ENCODE results near the gene UPF3A.
"Not testable (repeated sequence)": the region's sequence is repeated elsewhere in the genome, so short reads cannot be mapped to it uniquely, and the experiment has no call there.

UPF3A gene

DNA sequence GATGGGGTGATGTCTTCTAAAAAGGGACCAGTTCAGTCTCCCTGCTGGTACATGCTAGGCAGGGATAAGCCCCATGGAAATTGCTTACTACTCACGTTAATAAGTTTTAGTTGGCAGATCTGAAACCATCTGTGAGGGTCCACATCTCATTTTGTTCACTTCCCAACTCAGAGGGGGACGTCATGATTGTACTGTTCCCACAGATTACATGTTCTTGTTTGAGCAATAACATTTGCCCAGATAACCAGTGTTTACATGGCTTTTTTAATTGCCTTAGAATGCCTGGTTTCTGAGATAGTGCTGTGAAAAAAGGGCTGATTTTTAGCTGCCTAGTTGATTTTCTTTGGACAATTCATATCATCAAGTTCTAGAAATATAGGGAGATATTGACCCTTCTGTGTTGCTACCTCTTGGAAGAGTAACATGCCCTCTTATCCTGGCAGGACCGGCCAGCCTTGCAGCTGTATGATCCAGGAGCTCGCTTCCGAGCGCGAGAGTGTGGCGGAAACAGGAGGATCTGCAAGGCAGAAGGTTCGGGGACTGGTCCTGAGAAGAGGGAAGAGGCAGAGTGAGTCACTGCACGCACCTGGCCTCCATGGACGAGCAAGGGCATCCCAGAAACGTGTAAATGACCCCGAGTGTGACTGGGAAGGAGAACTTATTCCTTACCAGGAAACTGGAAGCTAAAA is 23.1 kb downstream of the UPF3A start:
- DNase-seq (ENCODE audit: low read depth in 2 of 2), result no peak

DNA sequence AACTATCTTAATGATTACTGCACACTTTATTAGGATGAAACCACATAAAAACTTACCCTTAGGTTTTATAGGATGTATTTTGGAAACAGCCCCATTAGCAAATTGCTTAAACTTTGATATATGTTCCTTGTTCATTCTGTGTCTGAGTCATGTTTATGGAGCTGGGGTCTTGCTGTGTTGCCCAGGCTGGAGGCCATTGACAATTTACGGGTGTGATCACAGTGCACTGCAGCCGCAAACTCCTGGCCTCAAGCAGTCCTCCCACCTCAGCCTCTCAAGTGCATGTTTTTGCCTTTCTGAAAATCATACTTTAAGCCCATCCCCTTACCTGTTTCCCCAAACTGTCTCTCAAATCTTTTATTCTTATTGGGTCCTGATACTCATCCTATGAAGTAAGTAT is 27.7 kb downstream of the UPF3A start:
- DNase-seq (ENCODE audit: low read depth in 2 of 2), result no peak

DNA sequence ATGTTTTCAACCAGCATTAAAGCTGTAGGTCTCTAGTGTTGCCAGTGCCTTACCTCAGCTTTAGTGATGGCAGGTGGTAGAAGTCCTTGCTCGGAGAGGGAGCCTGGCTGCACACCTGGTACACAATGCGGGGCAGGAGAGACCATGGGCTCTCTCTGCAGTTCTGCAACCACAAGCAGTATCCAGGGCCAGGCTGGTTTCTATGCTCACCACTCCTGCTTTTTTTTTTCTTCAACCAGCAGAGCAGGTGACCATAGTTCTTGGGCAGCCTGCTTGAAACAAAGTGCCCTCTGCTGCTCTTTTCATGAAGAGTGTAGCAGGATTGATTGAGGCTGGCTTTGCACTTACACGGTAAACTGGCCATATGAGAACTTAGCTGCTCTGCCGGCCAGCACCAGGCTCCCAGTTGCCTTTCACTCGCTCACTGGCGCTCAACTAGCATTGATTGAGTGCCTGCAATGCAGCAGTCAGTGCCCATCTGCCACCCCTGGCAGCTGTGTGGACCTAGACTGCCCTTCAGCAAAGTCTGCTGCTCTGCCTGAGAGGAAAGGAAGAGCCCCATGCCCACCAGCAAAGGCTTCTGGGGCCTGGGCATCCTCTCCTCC is 28.5 kb downstream of the UPF3A start:
- DNase-seq (ENCODE audit: low read depth in 2 of 2), result no peak

DNA sequence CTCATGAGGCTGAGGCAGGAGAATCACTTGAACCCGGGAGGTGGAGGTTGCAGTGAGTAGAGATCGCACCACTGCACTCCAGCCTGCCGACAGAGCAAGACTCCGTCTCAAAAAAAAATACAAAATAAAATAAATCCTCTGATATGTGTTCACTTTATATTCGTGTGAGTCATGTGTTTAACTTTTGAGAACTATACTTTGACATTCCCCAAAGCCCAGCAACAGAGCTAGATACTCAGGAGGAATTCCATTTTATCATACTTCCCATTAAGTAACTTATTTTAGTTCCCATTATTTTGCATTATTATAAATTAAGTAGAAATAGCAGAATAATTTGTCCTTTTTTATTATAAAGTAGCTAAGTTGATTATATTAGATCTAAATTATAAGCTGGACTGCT is 29.6 kb downstream of the UPF3A start:
- no peak for DNase-seq (ENCODE audit: low read depth in 2 of 2)

DNA sequence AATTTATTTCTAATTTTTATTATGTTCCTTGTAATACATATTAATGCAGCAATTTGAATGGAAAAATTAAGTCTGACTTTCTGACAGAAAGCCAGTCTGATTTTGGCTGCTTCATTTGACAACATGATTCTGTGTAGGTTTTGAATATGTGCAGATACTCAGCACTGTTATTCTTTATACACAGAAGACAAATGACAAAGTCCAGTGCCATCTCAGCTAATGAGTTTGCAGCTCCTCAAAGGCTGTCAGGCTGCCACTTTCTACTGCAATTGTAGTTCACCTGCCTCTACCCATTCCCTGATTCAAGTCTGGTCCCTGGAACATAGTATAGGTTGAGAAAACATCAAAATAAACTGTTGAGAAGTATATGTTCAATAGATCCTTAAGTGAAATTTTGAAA is 30.0 kb downstream of the UPF3A start:
- DNase-seq (ENCODE audit: low read depth in 2 of 2), result no peak

DNA sequence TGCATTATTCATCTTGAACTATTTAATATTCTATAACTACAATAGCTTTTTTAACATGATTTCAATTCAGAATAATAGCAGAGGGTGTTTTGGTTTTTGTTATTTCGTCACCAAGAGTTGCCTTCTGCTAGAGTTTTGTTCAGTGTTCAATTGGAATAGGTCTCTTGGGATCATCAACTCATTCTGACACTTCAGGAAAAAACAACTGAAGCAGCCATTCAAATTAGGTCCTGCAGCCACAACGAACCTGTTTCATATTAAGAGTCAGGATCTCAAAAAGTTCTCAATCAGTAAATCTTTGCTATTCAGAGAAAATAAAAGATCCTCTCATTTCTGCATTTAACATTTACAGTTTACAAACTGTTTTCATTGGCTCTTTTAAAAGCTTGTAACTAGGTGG is 30.5 kb downstream of the UPF3A start:
- DNase-seq (ENCODE audit: low read depth in 2 of 2), result no peak

DNA sequence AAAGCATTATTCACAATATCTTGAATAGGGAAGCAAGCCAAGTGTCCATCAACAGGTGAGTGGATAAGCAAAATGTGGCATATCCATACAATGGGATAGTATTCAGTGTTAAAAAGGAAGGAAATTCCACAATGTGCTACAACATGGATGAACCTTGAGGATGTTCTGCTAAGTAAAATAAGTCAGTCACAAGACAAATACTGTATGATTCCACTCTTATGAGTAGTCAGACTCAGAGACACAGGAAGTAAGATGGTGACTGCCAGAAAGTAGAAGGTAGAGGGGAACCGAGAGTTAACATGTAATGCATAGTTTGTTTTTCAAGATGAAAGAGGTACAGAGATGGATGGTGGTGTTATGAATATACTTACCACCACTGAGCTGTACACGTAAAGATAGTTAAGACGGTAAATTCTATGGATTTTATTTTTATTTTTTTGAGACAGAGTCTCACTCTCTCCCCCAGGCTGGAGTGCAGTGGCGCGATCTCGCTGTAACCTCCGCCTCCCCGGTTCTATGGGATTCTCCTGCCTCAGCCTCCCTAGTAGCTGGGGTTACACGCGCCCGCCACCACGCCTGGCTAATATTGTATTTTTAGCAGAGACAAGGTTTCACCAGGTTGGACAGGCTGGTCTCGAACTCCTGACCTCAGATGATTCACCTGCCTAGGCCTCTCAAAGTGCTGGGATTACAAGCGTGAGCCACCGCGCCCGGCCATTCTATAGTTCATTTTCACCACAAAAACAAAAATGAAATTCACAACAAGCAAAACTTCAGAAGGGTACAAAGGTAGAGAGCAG is 31.9 kb downstream of the UPF3A start:
- DNase-seq (ENCODE audit: low read depth in 2 of 2), result no peak

DNA sequence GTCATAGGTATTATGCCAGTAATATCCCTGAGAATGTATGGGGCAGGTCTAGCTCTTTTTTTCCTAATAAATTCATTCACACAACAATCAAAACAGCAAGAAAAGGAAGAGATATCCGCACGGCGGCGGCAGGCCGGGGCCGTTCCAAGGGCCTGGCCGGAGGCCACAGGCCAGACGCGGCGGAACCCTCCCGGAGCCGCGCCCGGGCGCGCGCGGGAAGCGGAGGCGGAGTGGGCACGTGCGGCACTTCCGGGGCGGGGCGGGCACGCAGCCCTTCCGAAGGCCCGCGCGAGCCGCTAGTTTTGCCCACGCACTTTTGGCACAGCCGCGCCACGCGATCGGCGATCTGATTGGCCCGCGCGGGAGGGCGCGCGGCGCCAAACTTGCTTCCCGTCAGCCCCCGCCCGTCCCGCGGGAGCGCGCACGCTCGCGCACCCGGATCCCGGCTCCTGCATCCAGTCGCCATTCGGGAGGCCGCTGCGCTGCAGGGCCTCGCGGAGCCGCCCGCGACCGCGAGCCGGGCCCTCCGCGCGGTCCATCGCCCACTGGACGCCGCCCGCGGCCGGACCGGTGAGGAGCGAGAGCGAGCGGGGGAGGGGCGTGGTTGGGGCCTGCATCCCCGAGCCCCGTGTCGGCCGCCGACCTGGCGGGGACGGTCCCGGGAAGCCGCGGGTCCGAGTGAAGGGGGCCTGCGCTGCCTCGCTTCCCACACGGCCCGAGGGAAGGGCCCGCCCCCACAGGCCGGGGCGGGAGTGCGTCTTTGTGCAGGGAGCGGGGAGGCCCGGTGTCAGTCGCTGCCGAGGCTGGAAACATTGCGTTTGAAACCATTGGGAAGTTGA is 32.9 kb downstream of the UPF3A start, which contains the start of gene CHAMP1:
TSS of gene CHAMP1 (plus strand) at position 430 of the 839 bp plus-strand sequence. CDS start 9,340 bp downstream, outside the sequence.
- peak; percentile 80 to 84 for DNase-seq (ENCODE audit: low read depth in 2 of 2)

DNA sequence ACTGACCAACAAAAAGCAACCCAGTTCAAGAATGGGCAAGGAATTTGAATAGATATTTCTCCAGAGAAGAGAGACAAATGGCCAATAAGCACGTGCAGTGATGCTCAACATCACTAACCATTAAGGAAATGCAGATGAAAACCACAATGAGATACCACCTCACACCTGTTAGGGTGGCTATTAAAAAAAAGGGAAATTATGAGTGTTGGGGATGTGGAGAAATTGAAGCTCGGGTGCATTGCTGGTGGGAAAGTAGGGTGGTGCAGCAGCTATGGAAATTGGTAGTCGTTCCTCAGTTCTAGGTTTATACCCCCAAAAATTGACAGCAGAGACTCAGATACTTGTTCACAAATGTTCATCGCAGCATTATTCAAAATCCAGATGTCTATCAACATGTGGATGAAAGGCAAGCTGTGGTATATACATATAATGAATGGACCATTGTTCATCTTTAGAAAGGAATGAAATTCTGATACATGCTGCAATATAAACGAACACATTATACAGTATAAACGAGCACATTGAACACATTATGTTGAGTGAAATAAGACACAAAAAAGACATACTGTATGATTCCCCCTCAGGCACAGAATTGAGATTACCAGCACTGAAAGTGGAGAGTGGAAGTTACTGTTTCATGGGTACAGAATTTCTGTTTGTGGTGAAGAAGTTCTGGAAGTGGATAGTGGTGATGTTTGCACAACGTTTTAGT is 33.8 kb downstream of the UPF3A start:
- no peak for DNase-seq (ENCODE audit: low read depth in 2 of 2)

DNA sequence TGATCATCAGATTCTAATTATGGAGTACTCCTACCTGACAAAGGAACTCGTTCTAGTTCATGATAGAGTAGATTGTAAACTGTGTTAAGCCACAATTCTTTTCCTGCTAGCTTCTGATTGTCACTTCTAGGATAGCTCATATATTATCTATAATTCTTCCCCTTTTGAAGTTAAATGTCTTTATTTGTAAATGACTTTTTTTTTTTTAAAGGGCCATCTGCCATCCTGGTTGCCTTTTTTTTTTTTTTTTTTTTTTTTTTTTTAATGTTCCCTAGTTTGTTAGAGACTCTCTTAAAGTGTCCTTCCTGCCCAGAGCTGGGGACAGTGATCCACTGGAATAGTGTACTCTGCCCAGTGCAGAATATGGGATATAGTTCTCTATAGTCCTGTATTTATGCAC is 37.2 kb downstream of the UPF3A start:
- no peak for DNase-seq (ENCODE audit: low read depth in 2 of 2)

DNA sequence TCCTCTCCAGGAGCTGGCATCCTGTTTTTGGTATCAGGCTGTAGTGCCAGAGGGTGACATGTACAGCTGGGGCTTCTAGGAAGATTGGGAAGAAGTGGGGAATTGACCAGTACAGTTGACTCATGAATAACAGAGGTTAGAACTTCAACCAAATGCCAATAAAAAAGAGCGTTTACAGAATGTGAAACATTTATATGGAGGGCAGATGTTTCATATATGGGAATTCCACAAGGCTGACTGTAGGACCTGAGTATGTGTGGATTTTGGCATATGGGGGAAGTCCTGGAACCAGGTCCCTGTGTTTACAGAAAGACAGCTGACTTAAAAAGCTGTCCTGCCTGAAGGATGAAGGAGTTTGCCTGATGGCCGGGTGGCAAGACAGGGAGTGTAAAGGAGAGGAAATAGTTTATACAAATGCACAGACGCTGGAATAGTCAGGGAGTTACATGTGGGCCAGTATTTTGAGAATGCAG is 38.1 kb downstream of the UPF3A start:
- no peak for DNase-seq (ENCODE audit: low read depth in 2 of 2)

DNA sequence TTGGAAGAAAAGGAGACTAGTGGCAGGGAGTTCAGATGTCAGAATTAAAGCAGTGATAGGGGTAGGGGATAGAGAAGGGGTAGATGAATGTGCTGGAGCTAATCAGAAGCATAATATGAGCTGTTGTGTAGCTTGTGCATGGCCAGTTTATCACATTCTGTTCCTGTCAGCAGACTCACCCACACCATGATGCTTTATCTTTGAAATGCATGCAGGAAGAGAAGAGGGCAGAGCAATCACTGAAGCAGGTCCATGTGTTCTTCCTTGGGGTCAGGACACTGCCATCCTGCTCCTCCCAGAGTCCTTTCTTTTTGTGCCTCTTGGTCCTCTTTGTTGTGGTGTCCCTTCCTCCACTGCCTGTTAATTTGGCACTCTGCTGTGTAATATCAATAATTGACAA is 38.7 kb downstream of the UPF3A start:
- no peak for DNase-seq (ENCODE audit: low read depth in 2 of 2)

DNA sequence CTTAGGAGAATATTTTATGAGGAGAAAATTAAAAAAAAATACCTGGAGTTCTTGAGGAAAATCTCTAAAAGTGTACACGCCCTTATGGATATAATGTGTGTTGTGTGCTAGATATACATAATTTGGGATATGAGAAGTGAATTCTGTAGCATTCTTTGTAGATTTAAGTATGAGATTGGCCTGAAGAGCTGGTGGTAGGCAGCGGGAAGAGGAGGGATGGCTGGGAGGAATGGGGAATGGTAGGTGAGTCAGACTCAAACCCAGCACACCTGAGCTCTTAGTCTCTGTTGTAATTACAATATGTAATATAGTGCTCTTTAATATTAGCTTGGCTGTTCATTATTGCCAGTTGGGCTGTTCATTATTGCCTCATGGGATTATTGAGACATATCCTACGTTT is 39.9 kb downstream of the UPF3A start:
- no peak for DNase-seq (ENCODE audit: low read depth in 2 of 2)

DNA sequence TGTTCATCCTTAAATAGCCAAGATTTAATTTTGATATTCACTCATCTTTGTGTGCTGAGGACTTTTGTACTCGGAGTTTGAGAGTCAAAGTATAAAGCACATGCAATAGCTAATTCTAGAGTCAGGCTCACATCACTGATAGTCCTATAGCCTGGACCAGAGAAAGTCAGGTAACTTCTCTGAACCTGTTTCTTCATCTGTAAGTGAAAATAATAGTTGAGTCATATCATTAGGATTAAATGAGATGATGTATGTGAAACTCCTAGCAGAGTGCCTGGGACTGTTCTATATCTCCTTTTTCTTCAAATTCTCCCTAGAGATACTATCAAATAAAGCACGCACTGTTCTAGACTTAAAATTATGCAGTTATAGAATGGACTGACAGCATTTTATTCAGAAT is 41.9 kb downstream of the UPF3A start:
- no peak for DNase-seq (ENCODE audit: low read depth in 2 of 2)

DNA sequence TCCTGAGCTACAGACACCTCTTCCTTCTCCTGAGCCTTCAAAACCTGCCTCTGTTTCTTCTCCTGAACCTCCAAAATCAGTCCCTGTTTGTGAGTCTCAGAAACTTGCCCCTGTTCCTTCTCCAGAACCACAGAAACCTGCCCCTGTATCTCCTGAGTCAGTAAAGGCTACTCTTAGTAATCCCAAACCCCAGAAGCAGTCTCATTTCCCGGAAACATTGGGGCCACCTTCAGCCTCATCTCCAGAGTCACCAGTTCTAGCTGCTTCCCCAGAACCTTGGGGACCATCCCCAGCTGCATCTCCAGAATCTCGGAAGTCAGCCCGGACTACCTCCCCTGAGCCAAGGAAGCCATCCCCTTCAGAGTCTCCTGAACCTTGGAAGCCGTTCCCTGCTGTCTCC is 42.9 kb downstream of the UPF3A start:
- DNase-seq (ENCODE audit: low read depth in 2 of 2), result no peak

DNA sequence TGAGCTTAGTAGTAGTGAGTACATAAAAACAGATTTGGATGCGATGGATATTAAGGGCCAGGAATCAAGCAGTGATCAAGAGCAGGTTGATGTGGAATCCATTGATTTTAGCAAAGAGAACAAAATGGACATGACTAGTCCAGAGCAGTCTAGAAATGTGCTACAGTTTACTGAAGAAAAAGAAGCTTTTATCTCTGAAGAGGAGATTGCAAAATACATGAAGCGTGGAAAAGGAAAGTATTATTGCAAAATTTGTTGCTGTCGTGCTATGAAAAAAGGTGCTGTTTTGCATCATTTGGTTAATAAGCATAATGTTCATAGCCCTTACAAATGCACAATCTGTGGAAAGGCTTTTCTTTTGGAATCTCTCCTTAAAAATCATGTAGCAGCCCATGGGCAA is 44.3 kb downstream of the UPF3A start:
- no peak for DNase-seq (ENCODE audit: low read depth in 2 of 2)

DNA sequence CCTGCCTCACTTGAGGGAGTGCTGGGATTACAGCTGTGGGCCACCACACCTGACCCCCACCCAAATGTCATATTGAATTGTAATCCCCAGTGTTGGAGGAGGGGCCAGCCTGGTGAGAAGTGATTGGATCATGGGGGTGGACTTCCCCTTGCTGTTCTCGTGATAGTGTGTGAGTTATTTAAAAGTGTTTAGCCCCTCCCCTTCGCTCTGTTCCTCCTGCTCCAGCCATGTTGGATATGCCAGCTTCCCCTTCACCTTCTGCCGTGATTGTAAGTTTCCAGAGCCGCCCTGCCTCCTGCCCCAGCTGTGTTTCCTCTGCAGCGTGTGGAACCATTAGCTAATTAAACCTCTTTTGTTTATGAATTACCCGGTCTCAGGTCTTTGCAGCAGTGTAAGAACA is 46.6 kb downstream of the UPF3A start:
- DNase-seq (ENCODE audit: low read depth in 2 of 2), result no peak

DNA sequence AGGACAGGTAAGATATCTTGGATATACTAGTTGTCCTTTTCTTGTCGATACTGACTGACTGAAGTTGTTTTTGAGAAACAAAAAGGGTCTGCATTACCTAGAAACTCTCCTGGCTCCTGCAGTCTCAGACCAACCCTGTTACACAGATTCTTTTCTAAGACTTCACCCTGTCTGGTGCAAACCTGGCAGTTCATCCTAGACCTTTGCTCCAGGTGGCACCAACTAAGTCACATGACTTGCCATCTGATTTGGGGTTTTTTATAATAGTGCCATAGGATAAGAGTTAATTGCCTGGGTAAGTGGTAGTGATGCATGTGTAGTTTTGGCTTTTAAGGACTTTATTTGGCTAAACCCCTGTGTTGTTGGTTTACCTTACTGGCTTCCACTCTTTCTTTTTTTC is 47.2 kb downstream of the UPF3A start:
- no peak for DNase-seq (ENCODE audit: low read depth in 2 of 2)

DNA sequence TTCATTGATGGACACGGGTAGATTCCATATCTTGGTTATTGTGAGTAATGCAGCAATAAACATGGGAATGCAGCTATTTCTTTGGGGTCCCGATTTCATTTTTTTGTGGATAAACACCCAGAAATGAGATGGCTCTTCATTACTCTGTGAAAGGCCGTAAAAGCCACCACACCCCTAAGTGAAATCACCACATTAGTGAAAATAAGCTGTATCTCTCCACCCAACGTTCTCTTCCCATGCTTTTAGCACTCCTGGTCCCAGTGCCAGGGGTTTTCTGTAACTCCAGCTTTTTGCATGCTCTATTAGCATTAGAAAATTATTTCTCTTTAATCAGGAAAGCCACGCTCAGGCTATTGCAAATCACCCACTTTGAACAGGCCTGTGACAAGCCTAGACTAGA is 48.7 kb downstream of the UPF3A start:
- DNase-seq (ENCODE audit: low read depth in 2 of 2), result no peak

DNA sequence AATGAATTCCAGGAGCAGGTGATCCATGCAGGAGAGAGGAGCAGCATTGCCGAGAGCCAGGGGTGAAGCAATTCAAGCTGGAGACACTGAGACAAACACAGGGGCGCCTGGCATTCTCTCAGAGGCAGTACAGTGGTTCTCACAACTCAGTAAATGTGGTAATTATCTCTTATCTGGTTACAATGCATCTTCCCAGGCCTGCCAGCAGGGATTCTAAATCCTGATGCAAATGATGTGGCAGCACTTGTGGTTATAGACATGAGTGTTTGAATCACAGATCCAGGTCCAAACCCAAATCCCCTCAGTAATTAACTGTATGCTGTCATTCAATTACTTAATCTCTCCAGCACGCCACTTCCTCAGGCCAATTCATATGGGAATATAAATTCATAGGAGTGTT is 52.5 kb downstream of the UPF3A start:
- not testable (repeated sequence) for DNase-seq (ENCODE audit: low read depth in 2 of 2)

DNA sequence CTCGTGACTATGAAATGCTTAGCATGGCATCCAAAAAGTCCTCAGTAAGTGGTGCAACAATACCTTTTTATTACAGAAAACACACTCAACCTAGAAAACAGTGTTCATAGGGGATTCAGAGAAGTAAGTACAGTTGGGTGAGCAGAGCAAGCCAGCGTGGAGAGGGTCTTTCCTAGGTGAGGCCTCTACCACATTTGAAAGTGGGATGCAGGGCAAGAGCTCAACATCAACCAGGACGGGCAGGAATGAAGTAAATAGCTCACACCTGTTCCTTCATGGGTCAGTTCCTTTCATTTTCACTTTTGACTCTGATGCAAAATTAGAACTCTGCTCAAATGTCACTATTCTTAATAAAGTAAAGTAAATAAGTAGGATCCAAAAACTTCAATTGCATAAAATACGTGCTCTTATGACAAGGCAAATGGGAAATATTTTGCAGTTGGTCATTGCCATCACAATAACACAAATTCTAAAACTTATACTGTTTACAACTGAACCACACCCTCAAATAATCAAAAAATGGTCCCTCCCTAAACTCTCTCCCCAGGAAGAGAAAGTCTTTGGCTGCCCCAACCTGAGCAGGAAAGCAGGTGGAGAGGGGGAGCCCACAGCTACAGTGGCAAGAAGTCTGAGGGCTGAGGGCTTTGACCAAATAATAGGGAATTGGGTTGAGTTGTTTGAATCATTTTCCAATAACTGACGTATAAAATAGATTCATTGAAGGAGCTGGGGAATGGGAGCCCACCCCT is 53.1 kb downstream of the UPF3A start:
- no peak for DNase-seq (ENCODE audit: low read depth in 2 of 2)
